Vagina (tissue), 2 donors: Measurements from ENCODE around the gene PPP2R3A.

Source experiments
- CTCF ChIP-seq, 3 experiments: fragments of 450-650 bp in 2 of 3; fragments of 200-600 bp in 1 of 3; sonication (generic) in 1 of 3; IDR thresholded peaks; one replicate each; pipeline ENCODE4 v1.5.1; 2017 to 2019; ENCODE audit warnings: antibody characterized with exemption in 3 of 3, mild to moderate bottlenecking in 2 of 3, moderate library complexity in 2 of 3
- POLR2A ChIP-seq, 2 donors: fragments of 450-650 bp; IDR thresholded peaks; one replicate each; pipeline ENCODE4 v1.6.1; 2017; ENCODE audit warnings: antibody characterized with exemption in 2 of 2, mild to moderate bottlenecking in 2 of 2, moderate library complexity in 2 of 2
- POLR2AphosphoS5 ChIP-seq, 2 donors: sonication (generic); formaldehyde crosslinking; IDR thresholded peaks; one replicate each; pipeline ENCODE4 v1.9.0; 2017; ENCODE audit warnings: antibody characterized with exemption in 2 of 2, mild to moderate bottlenecking in 2 of 2, low read depth in 1 of 2; ENCODE audit not compliant: insufficient read depth in 1 of 2

GRCh38 chr3:136197159-136197793, 231.7 kb downstream of the PPP2R3A start:
- no peak for TF ChIP-seq POLR2A (IDR thresholded peaks at IDR 0.05)
- no peak for TF ChIP-seq CTCF (IDR thresholded peaks at IDR 0.05)
- no peak for TF ChIP-seq POLR2AphosphoS5 (IDR thresholded peaks at IDR 0.05; ENCODE audit: insufficient read depth in 1 of 2, low read depth in 1 of 2)
